Body of pancreas (tissue), 4 donors: ENCODE data around the gene CAPN3.

Experiments used
- CTCF ChIP-seq, 7 experiments: fragments of 450-650 bp in 4 of 7; fragments of 200-600 bp in 3 of 7; sonication (generic) in 3 of 7; IDR thresholded peaks; one replicate each; pipeline ENCODE4 v1.5.1; 2016 to 2019; ENCODE audit warnings: antibody characterized with exemption in 7 of 7
- POLR2A ChIP-seq, 3 donors: fragments of 450-650 bp; IDR thresholded peaks; one replicate each; pipeline ENCODE4 v1.6.1; 2016; ENCODE audit warnings: antibody characterized with exemption in 3 of 3, mild to moderate bottlenecking in 2 of 3

- TF ChIP-seq CTCF (IDR thresholded peaks at IDR 0.05) (no peak), POLR2A (IDR thresholded peaks at IDR 0.05) (no peak)
Observed at GRCh38 chr15:42331235-42331634, 28.1 kb upstream of the CAPN3 start.
